T-cell (primary cell): ENCODE measurements around the gene SMIM21. TPM values are rescaled to one million over a fixed set of nuclear protein-coding genes. Genes with fewer than 3 reads are reported as not detected.

ENCODE experiments used
- total RNA-seq, 35 experiments: library from RNA in 6 of 35; stranded (reverse) in 6 of 35; fragments of 120-200 nt in 1 of 35; gene quantifications; one replicate each; pipeline versions ENCODE4 v1.2.1 to v1.2.4 and lab custom pipeline; 2013 to 2026

The SMIM21 gene
- total RNA-seq, 5 donors from 2014 or later (not counting 1 experiment from before 2014, with no cell fraction given): not detected

Other genes with a start within 250 kb of the SMIM21 start
- gene PTGR3, start 218.6 kb downstream of the SMIM21 start, total RNA-seq: 10 to 100 TPM; 32.8 to 44.1 (median 36.5) TPM
- gene TSHZ1, start 216.9 kb downstream of the SMIM21 start, total RNA-seq: 10 to 100 TPM; 26.5 to 31.3 (median 28.2) TPM